ENCODE measurements around the gene PLA2G4D. TPM values are rescaled to one million over a fixed set of nuclear protein-coding genes. Genes with fewer than 3 reads are reported as not detected.

The PLA2G4D gene
- polyA plus RNA-seq, 1 experiment, result not detected

GRCh38 chr15:42104095-42104891, 9.9 kb upstream of the PLA2G4D start:
- no peak for DNase-seq (ENCODE audit: low read depth, low spot score)
- CTCF ChIA-PET, result interaction anchor here (0.7 to 2.2 kb wide), 2 partner anchors 20 to 46 kb away, joined by 3 to 8 read pairs; no protein-coding TSS in a partner anchor

GRCh38 chr15:42102646-42103235, 8.4 kb upstream of the PLA2G4D start:
- no peak for TF ChIP-seq CTCF (IDR thresholded peaks at IDR 0.05; ENCODE audit: low read depth, low read length)
- Histone ChIP-seq H3K27ac (ENCODE audit: low read depth, low read length) (no peak overlapping the region), H3K4me3 (ENCODE audit: low read depth, low read length) (no peak overlapping the region), H3K27me3 (ENCODE audit: control insufficient read depth, insufficient read depth, low read length) (peaks cover 8% of the 10 kb centered on the region), H3K9me3 (ENCODE audit: control insufficient read depth, insufficient read depth, low read length) (no peaks in the 10 kb centered on the region; the same call in 1 of the 2 replicates)
- DNase-seq (ENCODE audit: low read depth, low spot score), result peak; percentile 4
- POLR2A ChIA-PET, result no interaction called here
- CTCF ChIA-PET, result interaction anchor here (0.8 to 1.0 kb wide), 2 partner anchors 18 to 19 kb away, joined by 3 read pairs; no protein-coding TSS in a partner anchor

More at GRCh38 chr15:42104095-42104891, 9.9 kb upstream of the PLA2G4D start:
- Histone ChIP-seq H3K9me3 (ENCODE audit: control insufficient read depth, insufficient read depth, low read length) (no peaks in the 10 kb centered on the region; the same call in 1 of the 2 replicates), H3K27ac (ENCODE audit: low read depth, low read length) (no peak overlapping the region), H3K4me3 (ENCODE audit: low read depth, low read length) (no peak overlapping the region), H3K27me3 (ENCODE audit: control insufficient read depth, insufficient read depth, low read length) (peaks cover 23% of the 10 kb centered on the region)
- POLR2A ChIA-PET, result no interaction called here
- no peak for TF ChIP-seq CTCF (IDR thresholded peaks at IDR 0.05; ENCODE audit: low read depth, low read length)

GRCh38 chr15:42101861-42102260, 7.5 kb upstream of the PLA2G4D start:
- H3K9me3 ChIP-seq (ENCODE audit: control insufficient read depth, insufficient read depth, low read length), result no peaks in the 10 kb centered on the region; the same call in 1 of the 2 replicates
- ChIA-PET CTCF (interaction anchor here (1.0 kb wide), 1 partner anchor 18 kb away, joined by 3 read pairs; no protein-coding TSS in a partner anchor), POLR2A (no interaction called here)
- no peak for DNase-seq (ENCODE audit: low read depth, low spot score)
- TF ChIP-seq CTCF (IDR thresholded peaks at IDR 0.05; ENCODE audit: low read depth, low read length), result no peak
- no peak overlapping the region for H3K27ac ChIP-seq (ENCODE audit: low read depth, low read length)
- H3K4me3 ChIP-seq (ENCODE audit: low read depth, low read length), result no peak overlapping the region
- peaks cover 7% of the 10 kb centered on the region for H3K27me3 ChIP-seq (ENCODE audit: control insufficient read depth, insufficient read depth, low read length)

- no peak overlapping the region for H3K27ac ChIP-seq (ENCODE audit: low read depth, low read length)
- no peak for DNase-seq (ENCODE audit: low read depth, low spot score)
- H3K4me3 ChIP-seq (ENCODE audit: low read depth, low read length), result no peak overlapping the region
- ChIA-PET POLR2A (no interaction called here), CTCF (interaction anchor here (0.8 kb wide), 1 partner anchor 16 kb away, joined by 3 read pairs; no protein-coding TSS in a partner anchor)
- TF ChIP-seq CTCF (IDR thresholded peaks at IDR 0.05; ENCODE audit: low read depth, low read length), result no peak
- H3K27me3 ChIP-seq (ENCODE audit: control insufficient read depth, insufficient read depth, low read length), result peaks cover 15% of the 10 kb centered on the region
- H3K9me3 ChIP-seq (ENCODE audit: control insufficient read depth, insufficient read depth, low read length), result no peaks in the 10 kb centered on the region; the same call in 1 of the 2 replicates
These were observed 5.8 kb upstream of the PLA2G4D start for GRCh38 chr15:42100021-42100800.

Measured in AG04450 (cell line).